ENCODE results near the gene IL36RN. TPM values are rescaled to one million over a fixed set of nuclear protein-coding genes. Genes with fewer than 3 reads are reported as not detected.
"Not testable (repeated sequence)": the region's sequence is repeated elsewhere in the genome, so short reads cannot be mapped to it uniquely, and the experiment has no call there.

IL36RN gene
- total RNA-seq, 1 experiment from 2014 or later: not detected

DNA sequence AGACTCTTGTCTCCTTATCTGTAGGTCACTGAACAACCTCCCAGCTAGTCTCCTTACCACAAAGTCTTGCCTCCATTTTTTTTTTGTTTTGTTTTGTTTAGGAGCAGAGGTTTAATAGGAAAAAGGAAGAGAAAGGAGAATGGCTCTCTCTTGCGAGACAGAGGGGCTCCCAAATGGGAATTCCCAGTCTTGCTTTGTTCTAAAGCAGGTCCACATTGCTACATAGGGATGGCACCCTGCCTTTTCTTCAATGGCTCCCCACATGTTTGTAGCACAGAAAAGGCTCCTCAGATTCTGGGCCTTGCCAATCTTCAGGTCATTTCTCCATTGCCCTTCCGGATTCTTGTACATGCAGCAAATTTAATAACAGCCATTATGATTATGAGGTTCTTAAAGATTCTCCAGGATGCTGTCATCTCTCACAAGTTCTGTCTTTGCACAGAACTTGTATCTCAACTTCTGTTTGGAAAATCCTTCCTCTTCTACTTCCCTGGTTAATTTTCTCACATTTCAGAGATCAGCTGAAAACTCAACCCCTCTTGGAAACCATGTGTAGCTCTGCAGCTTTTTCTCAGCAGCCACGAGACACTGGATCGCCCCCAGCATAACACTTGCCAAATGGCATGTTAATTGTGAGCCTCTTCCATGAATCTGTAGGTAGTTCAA lies 32.4 kb downstream of the IL36RN start:
- Histone ChIP-seq H3K4me3 (ENCODE audit: insufficient read depth, low read depth, low read length) (no peak overlapping the region), H3K27me3 (ENCODE audit: control insufficient read depth, insufficient read depth, low read length) (no peaks in the 10 kb centered on the region; the same call in 1 of the 2 replicates)
- DNase-seq: no peak

DNA sequence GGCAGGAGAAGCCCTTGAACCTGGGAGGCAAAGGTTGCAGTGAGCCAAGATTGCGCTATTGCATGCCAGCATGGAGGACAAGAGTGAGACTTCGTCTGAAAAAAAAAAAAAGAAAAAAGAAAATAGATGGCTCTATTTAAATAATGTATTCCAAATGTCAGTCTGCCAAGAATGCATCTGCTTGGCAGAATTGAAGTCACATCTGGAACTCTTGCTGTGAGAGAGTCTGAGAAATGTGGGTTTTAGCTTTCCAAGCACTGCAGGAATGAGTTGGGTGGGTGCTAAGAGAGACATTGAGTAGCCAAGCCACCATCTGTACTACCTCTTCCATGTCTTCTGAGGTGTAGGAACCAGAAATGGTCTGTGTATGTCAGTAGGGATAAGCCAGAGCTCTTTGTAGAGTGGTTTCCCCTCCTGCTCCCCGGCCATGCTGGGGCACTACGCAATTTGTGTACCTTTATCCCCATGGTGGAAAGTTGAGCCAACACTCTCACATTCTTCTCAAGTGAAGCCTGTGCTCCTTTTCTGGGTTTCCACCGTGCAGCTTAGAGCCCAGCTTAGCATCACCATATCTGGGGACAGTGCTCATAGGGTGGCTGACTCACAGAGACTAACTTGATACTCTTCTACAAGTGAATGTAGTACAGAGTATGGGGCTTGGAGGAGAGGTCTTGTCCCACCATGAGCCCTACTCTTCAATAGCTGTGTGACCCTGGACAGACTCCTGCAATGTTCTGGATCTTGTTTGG lies 34.0 kb downstream of the IL36RN start:
- Histone ChIP-seq H3K36me3 (replicated peaks; ENCODE audit: control insufficient read depth, insufficient read depth, low read length) (no peaks in the 10 kb centered on the region), H3K4me3 (ENCODE audit: insufficient read depth, low read depth, low read length) (no peak overlapping the region), H3K27me3 (ENCODE audit: control insufficient read depth, insufficient read depth, low read length) (no peaks in the 10 kb centered on the region; the same call in 1 of the 2 replicates)
- DNase-seq: no peak

More for the DNA sequence above, 32.4 kb downstream of the IL36RN start:
- no peaks in the 10 kb centered on the region for H3K36me3 ChIP-seq (replicated peaks; ENCODE audit: control insufficient read depth, insufficient read depth, low read length)

DNA sequence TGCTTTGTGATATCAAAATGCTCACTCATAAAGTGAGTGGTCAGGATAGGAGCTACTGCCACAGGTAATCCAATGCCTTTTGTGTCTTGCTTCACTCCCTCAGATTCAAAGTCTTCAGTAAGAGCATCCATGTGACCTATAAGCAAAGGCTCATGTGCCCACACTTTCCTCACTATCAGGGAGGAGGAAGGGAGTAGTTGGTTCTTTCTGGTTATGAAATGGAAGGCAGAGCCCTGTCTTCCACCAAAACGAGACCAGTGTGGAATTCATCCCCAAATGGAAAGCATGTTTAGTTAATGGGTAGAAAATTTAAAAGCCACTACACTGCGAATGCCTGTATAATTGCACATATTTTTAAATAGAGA lies 34.6 kb downstream of the IL36RN start:
- Histone ChIP-seq H3K27me3 (ENCODE audit: control insufficient read depth, insufficient read depth, low read length) (no peaks in the 10 kb centered on the region; the same call in 1 of the 2 replicates), H3K36me3 (replicated peaks; ENCODE audit: control insufficient read depth, insufficient read depth, low read length) (no peaks in the 10 kb centered on the region), H3K4me3 (ENCODE audit: insufficient read depth, low read depth, low read length) (no peak overlapping the region)
- no peak for DNase-seq

DNA sequence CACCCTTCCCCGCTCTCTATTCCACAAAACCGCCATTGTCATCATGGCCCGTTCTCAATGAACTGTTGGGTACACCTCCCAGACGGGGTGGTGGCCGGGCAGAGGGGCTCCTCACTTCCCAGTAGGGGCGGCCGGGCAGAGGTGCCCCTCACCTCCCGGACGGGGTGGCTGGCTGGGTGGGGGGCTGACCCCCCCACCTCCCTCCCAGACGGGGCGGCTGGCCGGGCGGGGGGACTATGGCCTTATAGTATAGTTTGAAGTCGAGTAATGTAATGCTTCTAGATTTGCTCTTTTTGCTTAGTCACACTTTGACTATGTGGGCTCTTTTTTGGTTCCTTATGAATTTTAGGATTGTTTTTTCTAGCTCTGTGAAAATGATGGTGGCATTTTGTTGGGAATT lies 37.3 kb downstream of the IL36RN start:
- DNase-seq; H3K36me3 ChIP-seq (replicated peaks; ENCODE audit: control insufficient read depth, insufficient read depth, low read length); H3K4me3 ChIP-seq (ENCODE audit: insufficient read depth, low read depth, low read length); H3K27me3 ChIP-seq (ENCODE audit: control insufficient read depth, insufficient read depth, low read length): not testable (repeated sequence)

DNA sequence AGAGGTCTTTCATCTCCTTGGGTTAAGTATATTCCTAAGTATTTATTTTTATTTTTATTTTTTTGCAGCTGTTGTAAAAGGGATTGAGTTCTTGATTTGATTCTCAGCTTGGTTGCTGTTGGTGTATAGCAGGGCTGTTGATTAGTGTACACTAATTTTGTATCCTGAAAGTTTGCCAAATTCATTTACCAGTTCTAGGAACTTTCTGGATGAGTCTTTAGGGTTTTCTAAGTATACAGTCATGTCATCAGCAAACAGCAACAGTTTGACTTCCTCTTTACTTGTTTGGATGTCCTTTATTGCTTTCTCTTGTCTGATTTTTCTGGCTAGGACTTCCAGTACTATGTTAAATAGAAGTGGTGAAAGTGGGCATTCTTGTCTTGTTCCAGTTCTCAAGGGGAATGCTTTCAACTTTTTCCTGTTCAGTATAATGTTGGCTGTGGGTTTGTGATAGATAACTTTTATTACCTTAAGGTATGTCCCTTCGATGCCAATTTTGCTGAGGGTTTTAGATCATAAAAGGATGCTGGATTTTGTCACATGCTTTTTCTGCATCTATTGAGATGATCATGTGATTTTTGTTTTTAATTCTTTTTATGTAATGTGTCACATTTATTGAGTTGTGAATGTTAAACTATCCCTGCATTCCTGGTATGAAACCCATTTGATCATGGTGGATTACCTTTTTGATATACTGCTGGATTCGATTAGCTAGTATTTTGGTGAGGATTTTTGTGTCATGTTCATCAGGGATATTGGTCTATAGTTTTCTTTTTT lies 38.0 kb downstream of the IL36RN start:
- not testable (repeated sequence) for H3K27me3 ChIP-seq (ENCODE audit: control insufficient read depth, insufficient read depth, low read length); DNase-seq; H3K4me3 ChIP-seq (ENCODE audit: insufficient read depth, low read depth, low read length); H3K36me3 ChIP-seq (replicated peaks; ENCODE audit: control insufficient read depth, insufficient read depth, low read length)

DNA sequence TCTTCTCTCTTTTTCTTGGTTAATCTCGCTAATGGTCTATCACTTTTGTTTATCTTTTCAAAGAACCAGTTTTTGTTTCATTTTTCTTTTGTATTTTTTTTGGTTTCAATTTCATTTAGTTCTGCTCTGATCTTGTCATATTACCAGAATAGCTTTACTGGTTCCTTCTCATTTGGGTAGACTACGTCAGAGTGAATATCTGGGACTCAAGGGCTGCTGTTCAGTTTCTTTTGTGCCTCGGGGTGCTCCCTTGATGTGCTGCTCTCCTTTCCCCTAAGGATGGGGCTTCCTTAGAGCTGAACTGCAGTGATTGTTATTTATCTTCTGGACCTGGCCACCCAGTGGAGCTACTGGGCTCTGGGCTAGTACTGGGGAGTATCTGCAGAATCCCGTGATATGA lies 39.0 kb downstream of the IL36RN start:
- H3K27me3 ChIP-seq (ENCODE audit: control insufficient read depth, insufficient read depth, low read length): no peaks in the 10 kb centered on the region
- no peak for DNase-seq

DNA sequence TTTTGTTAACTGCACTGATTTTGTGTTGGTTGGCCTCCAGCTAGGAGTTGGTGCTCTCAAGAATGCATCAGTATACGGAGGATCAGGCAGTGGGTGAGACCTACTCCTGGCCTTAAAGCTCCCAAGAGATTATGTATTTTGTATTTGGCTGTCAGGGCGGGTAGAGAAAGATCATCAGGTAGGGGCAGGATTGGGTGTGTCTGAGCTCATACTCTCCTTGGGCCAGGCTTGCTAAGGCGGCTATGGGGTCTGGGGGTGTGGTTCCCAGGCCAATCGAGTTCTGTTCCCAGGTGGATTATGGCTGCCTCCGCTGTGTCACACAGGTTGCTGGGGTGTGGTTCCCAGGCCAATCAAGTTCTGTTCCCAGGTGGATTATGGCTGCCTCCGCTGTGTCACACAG lies 39.5 kb downstream of the IL36RN start:
- DNase-seq: no peak
- no peak overlapping the region for H3K4me3 ChIP-seq (ENCODE audit: insufficient read depth, low read depth, low read length)
- H3K27me3 ChIP-seq (ENCODE audit: control insufficient read depth, insufficient read depth, low read length): no peaks in the 10 kb centered on the region
- no peaks in the 10 kb centered on the region for H3K36me3 ChIP-seq (replicated peaks; ENCODE audit: control insufficient read depth, insufficient read depth, low read length)

More for the DNA sequence above, 39.0 kb downstream of the IL36RN start:
- no peak overlapping the region for H3K4me3 ChIP-seq (ENCODE audit: insufficient read depth, low read depth, low read length)
- no peaks in the 10 kb centered on the region for H3K36me3 ChIP-seq (replicated peaks; ENCODE audit: control insufficient read depth, insufficient read depth, low read length)

DNA sequence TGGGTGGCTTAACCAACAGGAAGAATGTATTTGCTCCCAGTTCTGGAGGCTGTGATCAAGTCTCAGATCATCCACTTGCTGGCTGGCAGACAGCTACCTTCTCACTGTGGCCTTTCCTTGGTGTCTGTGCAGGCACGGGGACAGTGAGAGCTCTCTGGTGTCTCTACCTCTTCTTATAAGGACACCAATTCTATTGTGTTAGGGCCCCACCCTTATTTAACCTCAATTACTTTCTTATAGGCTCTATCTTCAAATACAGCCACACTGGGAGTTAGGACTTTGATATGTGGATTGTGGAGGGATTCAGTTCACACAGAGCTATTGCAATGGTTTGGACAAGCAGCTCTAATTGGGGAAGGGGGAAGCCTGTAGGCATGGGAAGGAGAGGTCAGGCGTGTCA lies 43.1 kb downstream of the IL36RN start:
- Histone ChIP-seq H3K27me3 (ENCODE audit: control insufficient read depth, insufficient read depth, low read length) (no peaks in the 10 kb centered on the region), H3K4me3 (ENCODE audit: insufficient read depth, low read depth, low read length) (no peak overlapping the region), H3K36me3 (replicated peaks; ENCODE audit: control insufficient read depth, insufficient read depth, low read length) (no peaks in the 10 kb centered on the region)
- DNase-seq: no peak

DNA sequence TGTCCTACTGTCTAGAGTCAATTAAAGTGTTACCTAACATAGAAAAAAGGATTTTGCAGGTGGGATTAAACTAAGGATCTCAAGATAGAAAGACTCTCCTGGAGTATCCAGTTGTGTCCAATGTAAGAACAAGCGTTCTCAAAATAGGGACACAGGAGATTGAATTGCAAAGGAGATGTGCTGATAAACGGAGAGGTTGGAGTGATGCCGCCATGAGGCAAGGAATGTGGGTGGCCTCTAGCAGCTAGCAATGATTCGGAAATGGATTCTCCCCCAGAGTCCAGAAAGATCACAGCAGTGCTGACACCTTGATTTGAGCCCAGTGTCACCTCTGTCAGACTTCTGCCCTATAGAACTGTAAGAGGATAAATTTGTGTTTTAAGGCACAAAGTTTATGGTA lies 44.3 kb downstream of the IL36RN start:
- Histone ChIP-seq H3K36me3 (replicated peaks; ENCODE audit: control insufficient read depth, insufficient read depth, low read length) (no peaks in the 10 kb centered on the region), H3K27me3 (ENCODE audit: control insufficient read depth, insufficient read depth, low read length) (no peaks in the 10 kb centered on the region), H3K4me3 (ENCODE audit: insufficient read depth, low read depth, low read length) (no peak overlapping the region)
- DNase-seq: no peak

DNA sequence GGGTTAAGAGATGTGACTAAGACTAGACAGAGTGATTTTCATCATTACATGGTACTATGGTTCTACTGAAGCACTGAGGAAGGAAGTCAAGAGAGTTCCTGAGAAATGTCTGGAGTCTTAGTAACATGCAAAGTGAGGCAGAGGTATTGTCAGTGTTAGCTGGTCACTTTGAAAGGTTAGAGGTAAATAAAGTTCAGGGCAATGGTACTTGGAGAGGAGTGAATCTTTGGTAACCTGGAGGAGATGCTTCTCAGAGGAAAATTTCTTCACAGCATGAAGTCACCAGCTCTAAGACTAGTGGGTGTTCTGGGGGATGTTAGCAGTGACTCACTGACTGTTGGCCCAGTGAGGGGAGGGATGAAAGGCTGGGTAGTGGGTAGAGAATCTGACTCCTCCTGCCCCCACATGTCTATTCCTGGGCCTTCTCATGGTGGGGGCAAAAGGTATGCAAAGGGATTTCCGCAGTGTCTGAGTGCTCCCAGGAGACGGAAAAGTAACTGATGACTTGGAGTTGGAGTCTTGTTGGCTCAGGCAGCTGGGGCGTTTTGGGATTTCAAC lies 45.1 kb downstream of the IL36RN start:
- H3K27me3 ChIP-seq (ENCODE audit: control insufficient read depth, insufficient read depth, low read length): no peaks in the 10 kb centered on the region
- no peak overlapping the region for H3K4me3 ChIP-seq (ENCODE audit: insufficient read depth, low read depth, low read length)
- H3K36me3 ChIP-seq (replicated peaks; ENCODE audit: control insufficient read depth, insufficient read depth, low read length): no peaks in the 10 kb centered on the region
- no peak for DNase-seq

DNA sequence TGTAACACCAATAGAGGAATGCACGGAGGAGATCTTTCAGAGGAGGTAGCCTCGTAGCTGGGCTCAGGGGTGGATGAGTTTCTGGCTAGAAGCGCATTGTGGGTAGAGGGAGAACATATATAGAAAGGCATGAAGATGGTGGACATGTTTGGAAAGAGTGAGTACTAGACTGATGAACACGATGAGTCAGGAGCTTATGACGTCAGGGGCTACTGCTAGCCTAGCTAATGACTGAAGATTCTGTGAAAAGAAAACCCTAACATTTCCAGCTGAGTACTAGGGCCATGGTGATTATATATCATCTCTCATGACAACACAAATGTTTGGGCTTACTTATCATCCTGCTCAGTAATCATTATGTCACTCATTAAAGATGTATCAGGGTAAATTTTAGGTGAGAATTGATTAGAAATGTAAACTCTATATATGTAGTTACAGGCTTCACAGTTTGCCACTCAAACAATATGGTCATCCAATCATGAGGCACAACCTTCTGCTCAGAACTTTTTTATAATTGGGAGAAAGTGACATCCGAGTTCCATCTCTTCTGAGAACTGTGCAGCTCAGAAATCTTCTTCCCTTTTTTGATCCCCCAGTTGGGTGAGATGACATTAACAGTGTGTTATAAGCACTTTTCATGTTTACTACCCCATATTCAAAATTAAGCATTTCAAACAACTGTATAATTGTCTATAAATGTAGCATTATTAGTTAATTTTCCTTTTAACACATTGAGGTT lies 46.2 kb downstream of the IL36RN start:
- DNase-seq: no peak
- no peaks in the 10 kb centered on the region for H3K27me3 ChIP-seq (ENCODE audit: control insufficient read depth, insufficient read depth, low read length)
- no peak overlapping the region for H3K4me3 ChIP-seq (ENCODE audit: insufficient read depth, low read depth, low read length)
- no peaks in the 10 kb centered on the region for H3K36me3 ChIP-seq (replicated peaks; ENCODE audit: control insufficient read depth, insufficient read depth, low read length)

DNA sequence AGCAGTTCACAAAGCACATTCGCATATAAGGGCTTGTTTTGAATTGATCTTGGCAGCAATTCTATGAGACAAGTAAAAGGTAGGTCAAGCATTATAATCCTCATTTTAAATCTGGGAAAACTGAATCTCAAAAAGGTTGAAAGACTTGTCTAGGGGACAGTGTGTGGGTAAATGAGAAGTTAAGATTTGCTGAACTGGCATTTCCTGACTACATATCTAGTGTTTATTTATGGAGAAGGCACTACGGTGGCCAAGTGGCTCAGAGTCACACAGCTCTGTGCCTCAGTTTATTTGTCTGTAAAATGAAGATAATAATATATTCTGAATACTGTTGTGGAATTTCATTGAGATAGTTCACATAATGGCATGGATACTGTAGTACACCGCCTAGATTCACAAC lies 52.1 kb downstream of the IL36RN start:
- no peak for DNase-seq
- H3K27me3 ChIP-seq (ENCODE audit: control insufficient read depth, insufficient read depth, low read length): no peaks in the 10 kb centered on the region

DNA sequence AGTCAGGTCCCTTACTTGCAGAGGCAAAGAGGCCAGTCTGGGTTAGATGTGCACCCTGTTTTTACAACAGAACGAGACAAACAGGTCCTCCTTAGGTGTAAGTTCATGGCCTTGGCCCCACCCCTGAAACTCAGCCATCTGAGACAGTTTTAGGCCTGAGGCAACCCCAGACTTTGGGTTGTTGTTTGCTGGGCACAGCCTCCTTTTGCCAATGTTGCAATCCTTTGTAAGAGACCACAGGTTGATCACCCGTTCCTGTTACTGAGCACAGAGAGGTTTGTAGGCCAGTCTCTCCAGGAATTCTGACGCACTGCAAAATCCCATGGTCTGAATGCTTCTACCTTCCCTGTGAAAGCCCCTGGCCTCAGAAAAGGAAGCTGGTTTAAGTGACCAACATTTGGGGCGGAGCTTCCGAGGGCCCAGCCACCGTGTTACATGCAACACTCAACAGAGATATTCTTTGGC lies 52.9 kb downstream of the IL36RN start:
- DNase-seq: no peak
- Histone ChIP-seq H3K4me3 (ENCODE audit: insufficient read depth, low read depth, low read length) (no peak overlapping the region), H3K27me3 (ENCODE audit: control insufficient read depth, insufficient read depth, low read length) (no peaks in the 10 kb centered on the region), H3K36me3 (replicated peaks; ENCODE audit: control insufficient read depth, insufficient read depth, low read length) (no peaks in the 10 kb centered on the region)

More for the DNA sequence above, 52.1 kb downstream of the IL36RN start:
- H3K4me3 ChIP-seq (ENCODE audit: insufficient read depth, low read depth, low read length): no peak overlapping the region
- H3K36me3 ChIP-seq (replicated peaks; ENCODE audit: control insufficient read depth, insufficient read depth, low read length): no peaks in the 10 kb centered on the region

DNA sequence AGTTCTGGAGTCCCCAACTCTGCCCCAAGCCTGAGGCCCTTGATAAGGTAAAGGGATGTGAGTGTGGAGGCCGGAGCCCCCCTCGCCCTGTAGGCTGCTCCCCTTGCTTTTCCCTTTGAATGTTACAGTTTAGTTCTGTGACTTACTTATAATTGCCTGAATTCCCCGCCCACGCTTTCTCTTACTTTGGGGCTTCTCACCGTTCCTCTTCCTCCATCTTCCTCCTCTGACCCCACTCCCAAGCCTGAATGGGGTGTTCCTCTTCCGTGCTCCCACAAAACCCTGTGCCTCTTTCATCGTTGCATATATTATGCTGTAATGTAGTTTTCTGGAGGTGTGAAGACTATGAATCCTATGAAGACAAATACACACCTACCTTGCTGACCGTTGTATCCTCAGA lies 53.4 kb downstream of the IL36RN start:
- no peaks in the 10 kb centered on the region for H3K27me3 ChIP-seq (ENCODE audit: control insufficient read depth, insufficient read depth, low read length)
- H3K36me3 ChIP-seq (replicated peaks; ENCODE audit: control insufficient read depth, insufficient read depth, low read length): no peaks in the 10 kb centered on the region
- no peak overlapping the region for H3K4me3 ChIP-seq (ENCODE audit: insufficient read depth, low read depth, low read length)
- DNase-seq: no peak
